Dermis microvascular lymphatic vessel endothelial cell (primary cell): ENCODE data around the gene LRRIQ1. TPM values are rescaled to one million over a fixed set of nuclear protein-coding genes. Genes with fewer than 3 reads are reported as not detected.

ENCODE experiments used
- DNase-seq, 2 donors: peaks; one replicate each; pipeline versions ENCODE4 v3.0.0 to v3.0.0-alpha.2; 2010; ENCODE audit warnings: low read depth in 2 of 2
- total RNA-seq: library from RNA; depleted of rRNA; stranded (reverse); fragments of >200 nt; gene quantifications from 2 replicates; pipeline ENCODE4 v1.2.1, GENCODE V29; 2014

LRRIQ1 gene
- total RNA-seq, 1 donor from 2014 or later: 0.13 TPM

- no peak for DNase-seq
These were observed 245.0 kb downstream of the LRRIQ1 start for GRCh38 chr12:85280984-85281630.

GRCh38 chr12:85281636-85282312 is 245.6 kb downstream of the LRRIQ1 start:
- DNase-seq: no peak

- DNase-seq: no peak
These were observed 247.4 kb downstream of the LRRIQ1 start for GRCh38 chr12:85283560-85283959.

Other genes with a start within 250 kb of the LRRIQ1 start
- gene SLC6A15, start 123.6 kb upstream of the LRRIQ1 start, total RNA-seq: 4.7 and 7.7 TPM in 2 replicates
- 0.13 TPM in 2 replicates for gene TSPAN19, start 74 bp upstream of the LRRIQ1 start, total RNA-seq
- gene ALX1, start 243.9 kb downstream of the LRRIQ1 start, total RNA-seq: not detected in 2 replicates